GM23248 (cell line): Measurements from ENCODE around the gene VSIG10. TPM values are rescaled to one million over a fixed set of nuclear protein-coding genes. Genes with fewer than 3 reads are reported as not detected.
A peak's percentile ranks its signal among the peaks of the same experiment; 100 is the strongest.

ENCODE experiments used
- DNase-seq: peaks from one replicate; pipeline ENCODE4 v3.0.0-alpha.2; 2015
- H2AFZ ChIP-seq: fragments of 200-600 bp; sonication (generic); 2 replicates; pipeline ENCODE4 v1.6.1; 2016; ENCODE audit warnings: antibody characterized with exemption
- H3F3A ChIP-seq: fragments of 200-600 bp; sonication (generic); 2 replicates; pipeline ENCODE4 v1.6.1; 2016; ENCODE audit warnings: mild to moderate bottlenecking, antibody characterized with exemption, mixed run types; ENCODE audit not compliant: insufficient read depth
- H3K27ac ChIP-seq: fragments of 200-600 bp; sonication (generic); 2 replicates; pipeline ENCODE4 v1.5.1; 2016; ENCODE audit warnings: mild to moderate bottlenecking
- H3K27me3 ChIP-seq: fragments of 200-600 bp; sonication (generic); replicated peaks from 2 replicates; pipeline ENCODE4 v1.6.1; 2016; ENCODE audit warnings: mild to moderate bottlenecking; ENCODE audit not compliant: insufficient read depth
- H3K36me3 ChIP-seq: fragments of 200-600 bp; sonication (generic); 2 replicates; pipeline ENCODE4 v1.6.1; 2016; ENCODE audit warnings: low read depth, mild to moderate bottlenecking
- H3K4me1 ChIP-seq: fragments of 200-600 bp; sonication (generic); 2 replicates; pipeline ENCODE4 v1.6.1; 2016; ENCODE audit warnings: mild to moderate bottlenecking; ENCODE audit not compliant: insufficient read depth
- H3K4me2 ChIP-seq: fragments of 200-600 bp; sonication (generic); one replicate; pipeline ENCODE4 v1.6.1; 2016; ENCODE audit warnings: mild to moderate bottlenecking; ENCODE audit not compliant: unreplicated experiment
- H3K4me3 ChIP-seq: fragments of 200-600 bp; sonication (generic); 2 replicates; pipeline ENCODE4 v1.5.1; 2016; ENCODE audit warnings: mild to moderate bottlenecking
- H3K79me2 ChIP-seq: fragments of 200-600 bp; sonication (generic); 2 replicates; pipeline ENCODE4 v1.6.1; 2016; ENCODE audit warnings: mild to moderate bottlenecking; ENCODE audit not compliant: insufficient read depth
- H3K9ac ChIP-seq: fragments of 200-600 bp; sonication (generic); 2 replicates; pipeline ENCODE4 v1.6.1; 2016; ENCODE audit warnings: mild to moderate bottlenecking
- H3K9me2 ChIP-seq: fragments of 200-600 bp; sonication (generic); 2 replicates; pipeline ENCODE4 v1.6.1; 2016; ENCODE audit warnings: mixed run types, mild to moderate bottlenecking, moderate library complexity; ENCODE audit not compliant: insufficient read depth
- H3K9me3 ChIP-seq: fragments of 200-600 bp; sonication (generic); one replicate; pipeline ENCODE4 v1.6.1; 2017; ENCODE audit warnings: low read depth
- H4K20me1 ChIP-seq: fragments of 200-600 bp; sonication (generic); 2 replicates; pipeline ENCODE4 v1.6.0; 2016; ENCODE audit not compliant: insufficient read depth
- EZH2 ChIP-seq: fragments of 200-600 bp; sonication (generic); IDR thresholded peaks from 2 replicates; pipeline ENCODE4 v1.6.1; 2018; ENCODE audit warnings: antibody characterized with exemption, mild to moderate bottlenecking; ENCODE audit not compliant: insufficient read depth, poor library complexity, severe bottlenecking
- EZH2phosphoT487 ChIP-seq: fragments of 200-600 bp; sonication (generic); IDR thresholded peaks from 2 replicates; pipeline ENCODE4 v1.6.1; 2018; ENCODE audit warnings: antibody characterized with exemption, moderate library complexity, mild to moderate bottlenecking, low read depth; ENCODE audit not compliant: insufficient read depth
- WGBS, 2 experiments: methylation state at CpG; one replicate each; pipeline ENCODE4 v1.1.6; 2015 to 2017; ENCODE audit warnings: low lambda C conversion rate in 2 of 2, low coverage in 1 of 2; ENCODE audit errors: missing lambda C conversion rate in 2 of 2; 5-methylcytosine and 5-hydroxymethylcytosine counted together
- in situ Hi-C: fragments of 300-500 bp; cut with MboI; formaldehyde crosslinking; loops from 2 replicates; pipeline ENCODE4 v1.15.0; 2020
- polyA plus RNA-seq: library from polyadenylated mRNA; unstranded; fragments of >200 nt; fragmentation: Nextera tagmentation; extraction: Ambion mirVana; gene quantifications from 2 replicates; pipeline ENCODE4 v1.2.1, GENCODE V29; 2016
- total RNA-seq: library from RNA; depleted of rRNA; stranded (reverse); fragments of >200 nt; shearing (Covaris generic); gene quantifications from 2 replicates; pipeline ENCODE4 v1.2.3, GENCODE V29; 2014

The VSIG10 gene
- total and polyA plus RNA-seq, 2 experiments from 2014 or later, result 11.5 to 40.1 TPM

DNA sequence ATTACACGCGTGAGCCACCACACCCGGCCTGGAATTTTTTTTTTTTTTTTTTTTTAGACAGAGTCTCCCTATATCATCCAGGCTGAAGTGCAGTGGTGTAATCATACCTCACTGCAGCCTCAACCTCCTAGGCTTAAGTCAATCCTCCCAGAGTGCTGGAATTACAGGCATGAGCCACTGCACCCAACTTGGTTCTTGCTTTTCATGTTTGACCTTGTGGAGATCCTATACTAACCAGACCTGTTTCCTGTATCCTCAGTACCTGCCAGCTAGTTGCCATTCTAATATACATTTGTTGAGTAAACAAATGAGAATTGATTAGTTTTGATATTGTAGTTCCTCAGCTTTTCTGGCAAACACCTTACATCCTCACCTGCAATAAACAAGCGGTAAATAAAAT, 3.2 kb upstream of the VSIG10 start:
- Histone ChIP-seq H3F3A (no peaks in the 10 kb centered on the region), H4K20me1 (no peaks in the 10 kb centered on the region), H3K9me2 (no peaks in the 10 kb centered on the region), H2AFZ (no peak overlapping the region), H3K9me3 (no peaks in the 10 kb centered on the region), H3K27me3 (no peaks in the 10 kb centered on the region), H3K27ac (no peak overlapping the region), H3K4me3 (no peak overlapping the region), H3K79me2 (no peaks in the 10 kb centered on the region), H3K4me1 (no peaks in the 10 kb centered on the region), H3K4me2 (no peak overlapping the region), H3K9ac (no peak overlapping the region), H3K36me3 (no peaks in the 10 kb centered on the region)
- DNase-seq, result no peak
- 87 to 91% methylated on average over 4 of the region's 4 CpGs for WGBS, 2 experiments
- in situ Hi-C loops, result no loop called here
- TF ChIP-seq EZH2phosphoT487 (no peak), EZH2 (no peak)

DNA sequence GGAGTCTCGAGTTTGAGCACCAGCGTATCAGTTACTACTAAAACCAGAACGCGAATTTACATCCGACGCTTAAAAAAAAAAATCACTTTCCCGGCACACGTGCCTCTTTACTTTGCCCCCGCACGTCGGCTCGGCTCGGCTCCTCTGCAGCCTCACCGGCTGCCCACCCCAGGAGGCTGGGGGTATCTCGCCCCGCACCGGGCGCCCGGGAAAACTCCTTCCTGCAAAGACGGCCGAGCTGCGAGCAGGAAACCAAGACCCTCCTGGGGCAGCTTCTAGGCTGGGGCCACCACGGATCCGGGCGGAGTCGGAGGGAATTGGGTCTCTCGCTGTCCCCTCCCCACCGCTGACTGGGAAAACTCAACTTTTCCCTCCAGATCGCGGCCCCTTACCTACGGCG, 610 bp downstream of the VSIG10 start:
- in situ Hi-C loops, result no loop called here
- Histone ChIP-seq H3K79me2 (no peaks in the 10 kb centered on the region), H3K27ac (no peak overlapping the region), H3K9me2 (no peaks in the 10 kb centered on the region), H3K27me3 (no peaks in the 10 kb centered on the region), H3K9ac (peak overlapping the region; percentile 66), H3K9me3 (no peaks in the 10 kb centered on the region), H3K4me2 (peak overlapping the region; percentile 73), H3F3A (no peaks in the 10 kb centered on the region), H2AFZ (peak overlapping the region; percentile 92), H3K4me1 (no peaks in the 10 kb centered on the region), H3K36me3 (no peaks in the 10 kb centered on the region), H4K20me1 (no peaks in the 10 kb centered on the region), H3K4me3 (peak overlapping the region; percentile 78)
- 1 to 2% methylated on average over 25 to 30 of the region's 32 CpGs for WGBS, 2 experiments
- TF ChIP-seq EZH2phosphoT487, result no peak
- no peak for TF ChIP-seq EZH2
- peak; percentile 49 for DNase-seq

GRCh38 chr12:118102609-118103008, 1.2 kb downstream of the VSIG10 start:
- H3K4me3 ChIP-seq, result peak overlapping the region; percentile 78
- in situ Hi-C loops, result no loop called here
- WGBS, 2 experiments, result 66% methylated on average over 5 of the region's 5 CpGs
- H3K27ac ChIP-seq, result no peak overlapping the region
- no peak for TF ChIP-seq EZH2
- no peak for TF ChIP-seq EZH2phosphoT487
- no peaks in the 10 kb centered on the region for H3K27me3 ChIP-seq
- H3K36me3 ChIP-seq, result no peaks in the 10 kb centered on the region
- no peaks in the 10 kb centered on the region for H3K9me3 ChIP-seq
- DNase-seq, result no peak
- H3K4me2 ChIP-seq, result peak overlapping the region; percentile 73
- no peaks in the 10 kb centered on the region for H3K79me2 ChIP-seq
- no peaks in the 10 kb centered on the region for H3K9me2 ChIP-seq
- no peaks in the 10 kb centered on the region for H3F3A ChIP-seq
- H4K20me1 ChIP-seq, result no peaks in the 10 kb centered on the region
- H3K4me1 ChIP-seq, result no peaks in the 10 kb centered on the region
- H3K9ac ChIP-seq, result peak overlapping the region; percentile 66; the same call in 1 of the 2 replicates
- peak overlapping the region; percentile 92 for H2AFZ ChIP-seq

DNA sequence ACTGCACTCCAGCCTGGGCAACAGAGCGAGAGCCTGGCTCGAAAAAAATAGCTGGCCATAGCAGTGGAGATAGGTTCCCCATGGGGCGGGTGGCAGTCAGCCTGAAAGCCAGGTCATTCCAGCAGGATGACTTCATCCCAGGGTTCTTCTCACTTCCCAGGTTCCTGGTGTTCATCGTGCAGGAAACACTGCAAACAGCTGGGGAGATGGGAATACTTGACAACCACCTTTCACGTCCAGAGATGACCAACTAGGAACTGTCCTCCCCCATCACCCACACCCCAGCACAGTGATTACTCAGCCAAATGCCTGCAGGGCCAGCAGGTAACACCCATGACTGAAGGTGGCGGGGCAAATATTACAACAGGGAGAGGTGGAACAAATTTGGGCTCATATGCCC, 1.7 kb downstream of the VSIG10 start:
- in situ Hi-C loops, result no loop called here
- Histone ChIP-seq H4K20me1 (no peaks in the 10 kb centered on the region), H3K4me3 (no peak overlapping the region), H3K36me3 (no peaks in the 10 kb centered on the region), H3K27me3 (no peaks in the 10 kb centered on the region), H3K9me2 (no peaks in the 10 kb centered on the region), H2AFZ (no peak overlapping the region), H3K9me3 (no peaks in the 10 kb centered on the region), H3K27ac (no peak overlapping the region), H3K9ac (no peak overlapping the region), H3K4me1 (no peaks in the 10 kb centered on the region), H3K79me2 (no peaks in the 10 kb centered on the region), H3F3A (no peaks in the 10 kb centered on the region), H3K4me2 (no peak overlapping the region)
- peak; percentile 31 for DNase-seq
- TF ChIP-seq EZH2 (no peak), EZH2phosphoT487 (no peak)
- WGBS, 2 experiments, result 70 to 76% methylated on average over 6 of the region's 6 CpGs

DNA sequence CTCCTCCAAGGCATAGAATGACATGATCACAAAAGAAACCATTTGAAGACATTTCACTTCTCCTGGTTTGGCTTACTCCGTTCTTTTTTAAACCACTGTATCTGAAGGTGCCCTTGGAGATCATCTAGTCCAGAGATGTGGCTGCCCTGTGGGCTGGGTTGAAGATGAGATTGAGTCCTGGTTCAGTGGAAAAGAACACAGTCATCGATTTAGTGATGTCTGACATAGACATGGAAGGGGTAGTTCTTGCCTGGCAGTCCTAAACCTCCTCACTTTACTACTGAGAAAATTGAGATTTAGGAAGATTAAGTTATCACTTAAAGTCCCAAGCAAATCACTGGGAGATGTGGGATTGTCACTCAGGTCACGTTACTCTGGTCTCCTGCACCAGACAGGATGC, 2.8 kb downstream of the VSIG10 start:
- WGBS, 2 experiments, result 71 to 82% methylated on average over 3 of the region's 3 CpGs
- DNase-seq, result no peak
- in situ Hi-C loops, result no loop called here
- no peaks in the 10 kb centered on the region for H3K27me3 ChIP-seq
- H3K4me3 ChIP-seq, result no peak overlapping the region
- H3K79me2 ChIP-seq, result no peaks in the 10 kb centered on the region
- no peak for TF ChIP-seq EZH2
- no peak overlapping the region for H3K4me2 ChIP-seq
- H3K36me3 ChIP-seq, result no peaks in the 10 kb centered on the region
- no peak overlapping the region for H2AFZ ChIP-seq
- no peak overlapping the region for H3K9ac ChIP-seq
- H3F3A ChIP-seq, result no peaks in the 10 kb centered on the region
- no peaks in the 10 kb centered on the region for H3K9me2 ChIP-seq
- no peaks in the 10 kb centered on the region for H3K4me1 ChIP-seq
- no peaks in the 10 kb centered on the region for H4K20me1 ChIP-seq
- no peaks in the 10 kb centered on the region for H3K9me3 ChIP-seq
- no peak overlapping the region for H3K27ac ChIP-seq
